Hepatocyte (in vitro differentiated cells): ENCODE data around the gene ATG16L1.

Source experiments
- EZH2 ChIP-seq: fragments of 200-600 bp; sonication (generic); IDR thresholded peaks from 2 replicates; pipeline ENCODE4 v1.6.1; 2016; ENCODE audit warnings: antibody characterized with exemption, mild to moderate bottlenecking, borderline replicate concordance
- EZH2phosphoT487 ChIP-seq: fragments of 200-600 bp; sonication (generic); IDR thresholded peaks from one replicate; pipeline ENCODE4 v1.6.1; 2018; ENCODE audit warnings: antibody characterized with exemption, mild to moderate bottlenecking, low read depth, moderate library complexity; ENCODE audit not compliant: unreplicated experiment, severe bottlenecking

GRCh38 chr2:233250568-233250967, 905 bp upstream of the ATG16L1 start:
- no peak for TF ChIP-seq EZH2
- TF ChIP-seq EZH2phosphoT487: no peak
